SK-N-MC (cell line): ENCODE measurements around the gene CCDC183.
"Not testable (repeated sequence)": the region's sequence is repeated elsewhere in the genome, so short reads cannot be mapped to it uniquely, and the experiment has no call there.

Source experiments
- DNase-seq: peaks from one replicate; pipeline ENCODE4 v3.0.0-alpha.2; 2011; ENCODE audit warnings: low read depth, low spot score
- H3K27ac ChIP-seq: fragments of 200-600 bp; sonication (generic); 2 replicates; pipeline ENCODE4 v1.5.1; 2016; ENCODE audit warnings: mixed run types
- H3K36me3 ChIP-seq: fragments of 200-600 bp; sonication (generic); 2 replicates; pipeline ENCODE4 v1.6.1; 2017; ENCODE audit warnings: antibody characterized with exemption, low read length, mixed read lengths; ENCODE audit not compliant: insufficient read depth
- H3K4me3 ChIP-seq: fragments of 200-600 bp; sonication (generic); 2 replicates; pipeline ENCODE4 v1.5.1; 2016
- H3K9ac ChIP-seq: fragments of 200-600 bp; sonication (generic); 2 replicates; pipeline ENCODE4 v1.8.0; 2017; ENCODE audit warnings: mixed run types, mixed read lengths; ENCODE audit not compliant: insufficient read length
- H3K9me3 ChIP-seq: fragments of 200-600 bp; sonication (generic); 2 replicates; pipeline ENCODE4 v1.6.1; 2017; ENCODE audit warnings: low read depth, mild to moderate bottlenecking, antibody characterized with exemption, low read length, moderate library complexity, mixed read lengths
- EZH2 ChIP-seq: fragments of 200-600 bp; sonication (generic); IDR thresholded peaks from one replicate; pipeline ENCODE4 v1.6.1; 2017; ENCODE audit warnings: antibody characterized with exemption
- FOXP2 ChIP-seq: optimal IDR thresholded peaks from 2 replicates; pipeline ENCODE3; 2011; ENCODE audit warnings: mild to moderate bottlenecking, moderate library complexity; ENCODE audit not compliant: insufficient read depth; ENCODE audit errors: extremely low read length, control extremely low read depth
- POLR2AphosphoS5 ChIP-seq: IDR thresholded peaks from 2 replicates; pipeline ENCODE4 v1.6.1; 2012; ENCODE audit warnings: mild to moderate bottlenecking, low read depth, low read length, borderline replicate concordance

The CCDC183 gene

GRCh38 chr9:136753371-136754058 is 42.6 kb upstream of the CCDC183 start:
- no peak for TF ChIP-seq POLR2AphosphoS5
- TF ChIP-seq EZH2 = no peak
- TF ChIP-seq FOXP2 = no peak
- no peak overlapping the region for H3K4me3 ChIP-seq
- no peak overlapping the region for H3K9ac ChIP-seq
- H3K27ac ChIP-seq = no peak overlapping the region
- H3K36me3 ChIP-seq = no peaks in the 10 kb centered on the region
- DNase-seq = no peak
- no peaks in the 10 kb centered on the region; the same call in 1 of the 2 replicates for H3K9me3 ChIP-seq

- no peak overlapping the region for H3K27ac ChIP-seq
- TF ChIP-seq POLR2AphosphoS5 (no peak), EZH2 (no peak), FOXP2 (no peak)
- no peak for DNase-seq
These were observed 42.0 kb upstream of the CCDC183 start for GRCh38 chr9:136754059-136754572.

GRCh38 chr9:136754626-136755301 is 41.4 kb upstream of the CCDC183 start:
- no peak for TF ChIP-seq EZH2
- no peak for TF ChIP-seq POLR2AphosphoS5
- TF ChIP-seq FOXP2 = no peak
- Histone ChIP-seq H3K27ac (no peak overlapping the region), H3K9me3 (no peaks in the 10 kb centered on the region; the same call in 1 of the 2 replicates), H3K36me3 (no peaks in the 10 kb centered on the region), H3K9ac (no peak overlapping the region), H3K4me3 (no peak overlapping the region)
- no peak for DNase-seq

More at GRCh38 chr9:136754059-136754572, 42.0 kb upstream of the CCDC183 start:
- H3K4me3 ChIP-seq = no peak overlapping the region
- no peaks in the 10 kb centered on the region; the same call in 1 of the 2 replicates for H3K9me3 ChIP-seq
- H3K36me3 ChIP-seq = no peaks in the 10 kb centered on the region
- no peak overlapping the region for H3K9ac ChIP-seq

- not testable (repeated sequence) for DNase-seq, H3K27ac ChIP-seq, H3K9me3 ChIP-seq, H3K36me3 ChIP-seq, H3K9ac ChIP-seq, H3K4me3 ChIP-seq
These were observed 40.6 kb upstream of the CCDC183 start for GRCh38 chr9:136755302-136756133.

- TF ChIP-seq FOXP2 (no peak), EZH2 (no peak), POLR2AphosphoS5 (no peak)
- Histone ChIP-seq H3K27ac (no peak overlapping the region), H3K36me3 (no peaks in the 10 kb centered on the region), H3K4me3 (no peak overlapping the region), H3K9ac (no peak overlapping the region), H3K9me3 (no peaks in the 10 kb centered on the region; the same call in 1 of the 2 replicates)
- DNase-seq = no peak
These were observed 40.1 kb upstream of the CCDC183 start for GRCh38 chr9:136756134-136756438.

GRCh38 chr9:136756836-136757235 is 39.3 kb upstream of the CCDC183 start:
- Histone ChIP-seq H3K4me3 (no peak overlapping the region), H3K36me3 (no peaks in the 10 kb centered on the region), H3K27ac (no peak overlapping the region), H3K9me3 (no peaks in the 10 kb centered on the region; the same call in 1 of the 2 replicates), H3K9ac (no peak overlapping the region)
- DNase-seq = no peak
- no peak for TF ChIP-seq EZH2
- TF ChIP-seq FOXP2 = no peak
- TF ChIP-seq POLR2AphosphoS5 = no peak

GRCh38 chr9:136757328-136757727 is 38.8 kb upstream of the CCDC183 start:
- Histone ChIP-seq H3K9me3 (no peaks in the 10 kb centered on the region; the same call in 1 of the 2 replicates), H3K4me3 (no peak overlapping the region), H3K9ac (no peak overlapping the region), H3K27ac (no peak overlapping the region), H3K36me3 (no peaks in the 10 kb centered on the region)
- DNase-seq = no peak
- TF ChIP-seq FOXP2 (no peak), POLR2AphosphoS5 (no peak), EZH2 (no peak)

GRCh38 chr9:136757751-136758140 is 38.4 kb upstream of the CCDC183 start:
- no peak overlapping the region for H3K27ac ChIP-seq
- H3K36me3 ChIP-seq = no peaks in the 10 kb centered on the region
- no peak overlapping the region for H3K9ac ChIP-seq
- no peak overlapping the region for H3K4me3 ChIP-seq
- no peak for TF ChIP-seq EZH2
- H3K9me3 ChIP-seq = no peaks in the 10 kb centered on the region
- no peak for DNase-seq
